GM12878 (cell line): ENCODE results near the gene SEMA3B. TPM values are rescaled to one million over a fixed set of nuclear protein-coding genes. Genes with fewer than 3 reads are reported as not detected.

ENCODE experiments used
- ATAC-seq: fragments of 200-7000 bp; cut with Tn5 transposase; 3 replicates; pipeline ENCODE4 v1.9.1; 2020; ENCODE audit warnings: mild to moderate bottlenecking, moderate library complexity
- BruUV-seq: library from RNA; stranded (reverse); fragments of 400-500 nt; replicated peaks from 2 replicates; lab custom pipeline; 2021; lab: Mats Ljungman, UMichigan
- CTCF ChIA-PET: fragments of 300-600 bp; sonication (Branson Sonifier 250); formaldehyde crosslinking; extraction: SDS; loops from one replicate; lab custom pipeline; 2021; ENCODE audit warnings: inconsistent platforms; lab: Yijun Ruan, JAX
- POLR2A ChIA-PET: fragments of 350-600 bp; formaldehyde crosslinking; extraction: SDS; loops from one replicate; lab custom pipeline; 2021; ENCODE audit warnings: inconsistent platforms; lab: Charles Lee
- RAD21 ChIA-PET: fragments of 300-600 bp; sonication (Branson Sonifier 250); formaldehyde crosslinking; loops from one replicate; lab custom pipeline; 2023; ENCODE audit warnings: antibody characterized with exemption; ENCODE audit not compliant: unreplicated experiment; lab: Charles Lee
- SMC1A ChIA-PET: fragments of 300-600 bp; sonication (Branson Sonifier 250); formaldehyde crosslinking; loops from one replicate; lab custom pipeline; 2023; ENCODE audit not compliant: unreplicated experiment, uncharacterized antibody; lab: Charles Lee
- DNase-seq: peaks from one replicate; pipeline ENCODE4 v3.0.0-alpha.2; 2011; ENCODE audit warnings: low read depth, low spot score
- FAIRE-seq: peaks from 3 replicates; lab custom pipeline; 2011; peaks lifted over from hg19 to GRCh38; lab: Jason Lieb, UNC
- H2AFZ ChIP-seq: 2 replicates; pipeline ENCODE4 v1.6.0; 2011; ENCODE audit warnings: low read depth, low read length, control low read depth; ENCODE audit not compliant: control insufficient read depth
- H3K27ac ChIP-seq: 2 replicates; pipeline ENCODE4 v1.5.1; 2011; ENCODE audit warnings: control low read depth; ENCODE audit not compliant: control insufficient read depth, insufficient read depth
- H3K27me3 ChIP-seq, 2 experiments: replicated peaks in 1 of 2; 2 replicates each; pipeline versions ENCODE4 v1.6.0 to v1.6.1; 2011; ENCODE audit warnings: low read length in 1 of 2; ENCODE audit not compliant: control insufficient read depth in 2 of 2, insufficient read depth in 2 of 2
- H3K36me3 ChIP-seq, 2 experiments: 2 replicates each; pipeline ENCODE4 v1.5.1; 2011; ENCODE audit warnings: low read length in 1 of 2; ENCODE audit not compliant: control insufficient read depth in 2 of 2, insufficient read depth in 2 of 2
- H3K4me1 ChIP-seq: 2 replicates; pipeline ENCODE4 v1.6.1; 2011; ENCODE audit warnings: mild to moderate bottlenecking, low read length, moderate library complexity, mixed read lengths; ENCODE audit not compliant: control insufficient read depth, insufficient read depth
- H3K4me2 ChIP-seq: 2 replicates; pipeline ENCODE4 v1.6.0; 2011; ENCODE audit warnings: control low read depth; ENCODE audit not compliant: control insufficient read depth, insufficient read depth
- H3K4me3 ChIP-seq: fragments of 200-600 bp; sonication (generic); 2 replicates; pipeline ENCODE4 v1.5.1; 2016
- H3K79me2 ChIP-seq: 2 replicates; pipeline ENCODE4 v1.6.0; 2011; ENCODE audit warnings: low read length; ENCODE audit not compliant: control insufficient read depth, insufficient read depth
- H3K9ac ChIP-seq: 2 replicates; pipeline ENCODE4 v1.8.0; 2011; ENCODE audit warnings: low read length, control low read depth, mixed read lengths; ENCODE audit not compliant: control insufficient read depth, insufficient read depth
- H3K9me3 ChIP-seq: replicated peaks from 3 replicates; pipeline ENCODE4 v1.5.1; 2011; ENCODE audit warnings: mild to moderate bottlenecking, low read length; ENCODE audit not compliant: control insufficient read depth, insufficient read depth
- H4K20me1 ChIP-seq: 2 replicates; pipeline ENCODE4 v1.6.0; 2011; ENCODE audit not compliant: control insufficient read depth, insufficient read depth
- BACH1 ChIP-seq: fragments of 450-650 bp; IDR thresholded peaks from 2 replicates; pipeline ENCODE4 v1.6.1; 2017; ENCODE audit warnings: mild to moderate bottlenecking, borderline replicate concordance
- CBX3 ChIP-seq: fragments of 200-600 bp; sonication (generic); IDR thresholded peaks from 2 replicates; pipeline ENCODE4 v1.6.1; 2016; ENCODE audit warnings: low read depth, borderline replicate concordance
- CTCF ChIP-seq, 3 experiments: IDR thresholded peaks in 2 of 3; conservative IDR thresholded peaks in 1 of 3; 2 replicates each; pipeline ENCODE4 v1.5.1; 2011; ENCODE audit warnings: low read depth in 3 of 3, low read length in 3 of 3, mild to moderate bottlenecking in 3 of 3, control low read depth in 2 of 3, moderate library complexity in 2 of 3, inconsistent platforms in 1 of 3, mixed read lengths in 1 of 3; ENCODE audit not compliant: control insufficient read depth in 2 of 3, insufficient read depth in 1 of 3; ENCODE audit errors: extremely low read depth in 1 of 3
- GABPA ChIP-seq: IDR thresholded peaks from 2 replicates; pipeline ENCODE4 v1.6.1; 2014; ENCODE audit warnings: antibody characterized with exemption, low read depth, mild to moderate bottlenecking, inconsistent platforms
- HCFC1 ChIP-seq: fragments of 150-350 bp; IDR thresholded peaks from 2 replicates; pipeline ENCODE4 v1.6.1; 2014; ENCODE audit warnings: low read length
- MYC ChIP-seq: IDR thresholded peaks from 2 replicates; pipeline ENCODE4 v1.6.1; 2011; ENCODE audit warnings: mild to moderate bottlenecking, low read length, moderate library complexity, inconsistent platforms; ENCODE audit not compliant: insufficient read depth, insufficient replicate concordance, insufficient read length, severe bottlenecking
- NFXL1 ChIP-seq: fragments of 450-650 bp; IDR thresholded peaks from 2 replicates; pipeline ENCODE4 v1.6.1; 2017; ENCODE audit warnings: antibody characterized with exemption, mild to moderate bottlenecking, borderline replicate concordance
- NR2C1 ChIP-seq: fragments of 450-650 bp; IDR thresholded peaks from 2 replicates; pipeline ENCODE4 v1.6.1; 2017; ENCODE audit warnings: antibody characterized with exemption, mild to moderate bottlenecking, moderate library complexity
- POU2F2 ChIP-seq: IDR thresholded peaks from 3 replicates; pipeline ENCODE4 v1.6.1; 2011; ENCODE audit warnings: low read depth, mild to moderate bottlenecking, low read length, borderline replicate concordance
- SKIL ChIP-seq: fragments of 450-650 bp; IDR thresholded peaks from 2 replicates; pipeline ENCODE4 v1.6.1; 2017; ENCODE audit warnings: mild to moderate bottlenecking, low read depth, inconsistent platforms; ENCODE audit not compliant: poor library complexity, severe bottlenecking
- STAT1 ChIP-seq: fragments of 450-650 bp; conservative IDR thresholded peaks from 2 replicates; pipeline ENCODE4 v1.6.1; 2014; ENCODE audit warnings: antibody characterized with exemption, mild to moderate bottlenecking
- STAT3 ChIP-seq: IDR thresholded peaks from 2 replicates; pipeline ENCODE4 v1.6.1; 2011; ENCODE audit warnings: low read depth, low read length, improper control_type of control experiment
- TAF1 ChIP-seq: IDR thresholded peaks from 2 replicates; pipeline ENCODE4 v1.6.1; 2011; ENCODE audit warnings: mild to moderate bottlenecking, low read depth, low read length, borderline replicate concordance
- TCF12 ChIP-seq: IDR thresholded peaks from 2 replicates; pipeline ENCODE4 v1.6.1; 2011; ENCODE audit warnings: low read depth, mild to moderate bottlenecking, low read length
- TCF3 ChIP-seq: IDR thresholded peaks from 2 replicates; pipeline ENCODE4 v1.6.1; 2012; ENCODE audit warnings: low read depth, mild to moderate bottlenecking, low read length, borderline replicate concordance; ENCODE audit not compliant: insufficient read depth
- YBX1 ChIP-seq: fragments of 450-650 bp; IDR thresholded peaks from 2 replicates; pipeline ENCODE4 v1.6.1; 2016; ENCODE audit warnings: antibody characterized with exemption
- ZNF274 ChIP-seq: IDR thresholded peaks from one replicate; pipeline ENCODE4 v1.8.0; 2011; ENCODE audit not compliant: insufficient read length, insufficient read depth
- WGBS: methylation state at CpG from one replicate; pipeline ENCODE4 v1.1.6; 2016; ENCODE audit warnings: low lambda C conversion rate; ENCODE audit not compliant: insufficient replicate concordance, insufficient coverage; ENCODE audit errors: missing lambda C conversion rate; 5-methylcytosine and 5-hydroxymethylcytosine counted together
- in situ Hi-C: fragments of 300-500 bp; cut with MboI; formaldehyde crosslinking; loops from 9 replicates; pipeline ENCODE4 v1.14.3; 2018; ENCODE audit warnings: mixed read lengths
- intact Hi-C: fragments of 100-400 bp; cut with micrococcal nuclease; formaldehyde crosslinking; loops from one replicate; pipeline ENCODE4 v1.14.2; 2022; ENCODE audit not compliant: unreplicated experiment
- polyA plus RNA-seq, 11 experiments: library from polyadenylated mRNA; depleted of rRNA in 4 of 11; unstranded in 6 of 11; stranded (reverse) in 5 of 11; fragments of >200 nt; fragmentation: Nextera tagmentation in 4 of 11; fragmentation: Illumina TruSeq in 1 of 11; extraction: Ambion mirVana in 4 of 11; extraction: Trizol in 1 of 11; gene quantifications; 1 replicate in 1 of 11; 2 replicates in 10 of 11; pipeline versions ENCODE4 v1.2.1 to v1.2.3, GENCODE V29; 2011 to 2016; ENCODE audit warnings: inconsistent platforms in 2 of 11, missing spikeins in 2 of 11, low read depth in 1 of 11
- total RNA-seq, 4 experiments: library from RNA; depleted of rRNA in 3 of 4; stranded (reverse); fragments of >200 nt in 3 of 4; fragmentation: Illumina TruSeq in 1 of 4; extraction: Trizol in 1 of 4; gene quantifications; 2 replicates each; pipeline versions ENCODE4 v1.2.1 to v1.2.3, GENCODE V29; 2013 to 2021

The SEMA3B gene
- total and polyA plus RNA-seq, 10 of the 15 experiments (the other 5 are each of a cell fraction or from before 2014, with no cell fraction given) = 0.06 to 0.59 (median 0.14) TPM; not detected in 2

- ChIA-PET RAD21 (interaction anchor here (1.5 to 2.3 kb wide), 3 partner anchors 12 to 47 kb away, joined by 3 to 6 read pairs (median 5); partner anchors contain the start of genes IFRD2 and LSMEM2), SMC1A (no interaction called here), POLR2A (interaction anchor here (1.0 kb wide), 1 partner anchor 12 kb away, joined by 3 read pairs; no protein-coding TSS in a partner anchor), CTCF (interaction anchor here (0.5 to 5.1 kb wide), 10 partner anchors 9 to 131 kb away, joined by 3 to 72 read pairs (median 7); partner anchors contain the start of genes HYAL1, HYAL3, IFRD2 and LSMEM2)
- Histone ChIP-seq H3K4me2 (no peak overlapping the region), H2AFZ (no peak overlapping the region), H3K27me3 (no peaks in the 10 kb centered on the region), H3K4me1 (peaks cover 15% of the 10 kb centered on the region), H4K20me1 (no peaks in the 10 kb centered on the region), H3K27ac (no peak overlapping the region), H3K9me3 (no peaks in the 10 kb centered on the region), H3K4me3 (no peak overlapping the region), H3K79me2 (peaks cover 19% of the 10 kb centered on the region), H3K36me3 (peaks cover 7% of the 10 kb centered on the region in 2 experiments), H3K9ac (no peak overlapping the region)
- WGBS = 49% methylated on average over 2 of the region's 2 CpGs
- no TSS peak for BruUV-seq
- FAIRE-seq = no peak
- in situ Hi-C loops = no loop called here
- intact Hi-C loops = no loop called here
- TF ChIP-seq TAF1 (no peak), HCFC1 (no peak), TCF3 (no peak), ZNF274 (no peak), POU2F2 (no peak), YBX1 (no peak), GABPA (no peak), SKIL (no peak), BACH1 (no peak), TCF12 (no peak), CBX3 (no peak), STAT3 (no peak), NR2C1 (no peak), STAT1 (no peak), CTCF (IDR thresholded peaks at IDR 0.05 in 2 of 3, conservative IDR thresholded peaks at IDR 0.05 in 1 of 3; ENCODE audit: control insufficient read depth in 2 of 3, extremely low read depth in 1 of 3, insufficient read depth in 1 of 3, low read depth in 3 of 3, low read length in 3 of 3) (no peak), MYC (no peak), NFXL1 (no peak)
- ATAC-seq = no peak
- DNase-seq = no peak
These were observed 56.1 kb downstream of the SEMA3B start for GRCh38 chr3:50325113-50325480.
